Neural cell (in vitro differentiated cells): ENCODE results near the gene ZNF532. TPM values are rescaled to one million over a fixed set of nuclear protein-coding genes. Genes with fewer than 3 reads are reported as not detected.
"Not testable (repeated sequence)": the region's sequence is repeated elsewhere in the genome, so short reads cannot be mapped to it uniquely, and the experiment has no call there.

Experiments used
- H2AFZ ChIP-seq: fragments of 200-600, 300-800 bp; sonication (generic), shearing (Covaris generic); 2 replicates; pipeline ENCODE4 v1.6.0; 2014; ENCODE audit warnings: low read depth, mild to moderate bottlenecking, antibody characterized with exemption, low read length, moderate library complexity
- H3F3A ChIP-seq: fragments of 200-600 bp; shearing (Covaris generic); 2 replicates; pipeline ENCODE4 v1.6.1; 2016; ENCODE audit warnings: mild to moderate bottlenecking, moderate library complexity, mixed read lengths, antibody characterized with exemption, low read length; ENCODE audit not compliant: insufficient read depth, poor library complexity, severe bottlenecking
- H3K27ac ChIP-seq: fragments of 200-600, 300-800 bp; sonication (generic), shearing (Covaris generic); 2 replicates; pipeline ENCODE4 v1.5.1; 2014; ENCODE audit warnings: mild to moderate bottlenecking, low read length, moderate library complexity
- H3K27me3 ChIP-seq: fragments of 300-800, 200-600 bp; sonication (generic), shearing (Covaris generic); 2 replicates; pipeline ENCODE4 v1.6.0; 2014; ENCODE audit warnings: mild to moderate bottlenecking, low read depth, low read length, moderate library complexity; ENCODE audit not compliant: insufficient read depth
- H3K36me3 ChIP-seq: fragments of 300-800, 200-600 bp; sonication (generic), shearing (Covaris generic); 2 replicates; pipeline ENCODE4 v1.5.1; 2014; ENCODE audit warnings: mild to moderate bottlenecking, antibody characterized with exemption, low read length, moderate library complexity; ENCODE audit not compliant: insufficient read depth
- H3K4me2 ChIP-seq: fragments of 300-800, 200-600 bp; sonication (generic), shearing (Covaris generic); 2 replicates; pipeline ENCODE4 v1.6.0; 2014; ENCODE audit warnings: mild to moderate bottlenecking, low read length
- H3K4me3 ChIP-seq: fragments of 300-800, 200-600 bp; sonication (generic), shearing (Covaris generic); 2 replicates; pipeline ENCODE4 v1.5.1; 2014; ENCODE audit warnings: mild to moderate bottlenecking, low read length, moderate library complexity
- H3K79me2 ChIP-seq: fragments of 200-600 bp; shearing (Covaris generic); replicated peaks from 2 replicates; pipeline ENCODE4 v1.6.0; 2014; ENCODE audit warnings: mild to moderate bottlenecking, low read length, moderate library complexity; ENCODE audit not compliant: insufficient read depth
- H3K9ac ChIP-seq: fragments of 300-800, 200-600 bp; sonication (generic), shearing (Covaris generic); 2 replicates; pipeline ENCODE4 v1.6.1; 2016; ENCODE audit warnings: mild to moderate bottlenecking, low read length, mixed read lengths
- H3K9me2 ChIP-seq: fragments of 200-600 bp; shearing (Covaris generic); 2 replicates; pipeline ENCODE4 v1.6.1; 2016; ENCODE audit warnings: mild to moderate bottlenecking, low read length, mixed read lengths; ENCODE audit not compliant: insufficient read depth
- H3K9me3 ChIP-seq: fragments of 200-600, 300-800 bp; sonication (generic), shearing (Covaris generic); 2 replicates; pipeline ENCODE4 v1.6.1; 2016; ENCODE audit warnings: mild to moderate bottlenecking, mixed run types, low read length, moderate library complexity, mixed read lengths
- H4K20me1 ChIP-seq: fragments of 200-600 bp; shearing (Covaris generic); 2 replicates; pipeline ENCODE4 v1.6.1; 2016; ENCODE audit warnings: mild to moderate bottlenecking, mixed run types; ENCODE audit not compliant: insufficient read depth
- CTCF ChIP-seq: fragments of 450-650 bp; IDR thresholded peaks from 2 replicates; pipeline ENCODE4 v1.5.1; 2014; ENCODE audit warnings: antibody characterized with exemption, mild to moderate bottlenecking, moderate library complexity; ENCODE audit not compliant: poor library complexity, severe bottlenecking
- EP300 ChIP-seq: fragments of 450-650 bp; conservative IDR thresholded peaks from 2 replicates; pipeline ENCODE4 v1.6.1; 2014; ENCODE audit warnings: antibody characterized with exemption, mild to moderate bottlenecking, moderate library complexity; ENCODE audit not compliant: poor library complexity, severe bottlenecking
- EZH2 ChIP-seq: fragments of 200-600, 300-800 bp; shearing (Covaris generic), sonication (generic); IDR thresholded peaks from 2 replicates; pipeline ENCODE4 v1.6.1; 2014; ENCODE audit warnings: antibody characterized with exemption, low read length, borderline replicate concordance, mild to moderate bottlenecking; ENCODE audit not compliant: insufficient read depth, poor library complexity, severe bottlenecking
- MXI1 ChIP-seq: fragments of 450-650 bp; conservative IDR thresholded peaks from 2 replicates; pipeline ENCODE4 v1.6.1; 2014; ENCODE audit warnings: antibody characterized with exemption, mild to moderate bottlenecking; ENCODE audit not compliant: poor library complexity, severe bottlenecking
- POLR2AphosphoS5 ChIP-seq: IDR thresholded peaks from 2 replicates; pipeline ENCODE4 v1.6.1; 2012
- RAD21 ChIP-seq: fragments of 450-650 bp; conservative IDR thresholded peaks from 2 replicates; pipeline ENCODE4 v1.6.1; 2014; ENCODE audit warnings: antibody characterized with exemption, mild to moderate bottlenecking, moderate library complexity
- REST ChIP-seq: IDR thresholded peaks from 2 replicates; pipeline ENCODE4 v1.6.1; 2012; ENCODE audit warnings: borderline replicate concordance
- SMC3 ChIP-seq: fragments of 450-650 bp; conservative IDR thresholded peaks from 2 replicates; pipeline ENCODE4 v1.6.1; 2014; ENCODE audit warnings: antibody characterized with exemption, mild to moderate bottlenecking, moderate library complexity; ENCODE audit not compliant: poor library complexity
- TAF1 ChIP-seq: IDR thresholded peaks from 2 replicates; pipeline ENCODE4 v1.6.1; 2012; ENCODE audit warnings: low read depth
- polyA plus RNA-seq: library from polyadenylated mRNA; depleted of rRNA; stranded (reverse); fragments of >200 nt; gene quantifications from 2 replicates; pipeline ENCODE4 v1.2.3, GENCODE V29; 2014

The ZNF532 gene
- polyA plus RNA-seq, 1 donor from 2014 or later: 119 TPM

GRCh38 chr18:58820251-58820650, 44.4 kb upstream of the ZNF532 start:
- Histone ChIP-seq H3K79me2 (no peaks in the 10 kb centered on the region), H3F3A (no peaks in the 10 kb centered on the region), H3K4me2 (no peak overlapping the region), H2AFZ (no peak overlapping the region), H3K27me3 (no peaks in the 10 kb centered on the region), H3K9me2 (no peaks in the 10 kb centered on the region), H3K27ac (no peak overlapping the region), H3K9ac (no peak overlapping the region), H4K20me1 (no peaks in the 10 kb centered on the region), H3K36me3 (no peaks in the 10 kb centered on the region), H3K4me3 (no peak overlapping the region), H3K9me3 (no peaks in the 10 kb centered on the region)
- TF ChIP-seq EP300 (no peak), SMC3 (no peak), POLR2AphosphoS5 (no peak), TAF1 (no peak), MXI1 (no peak), EZH2 (no peak), CTCF (no peak), RAD21 (no peak), REST (no peak)

DNA sequence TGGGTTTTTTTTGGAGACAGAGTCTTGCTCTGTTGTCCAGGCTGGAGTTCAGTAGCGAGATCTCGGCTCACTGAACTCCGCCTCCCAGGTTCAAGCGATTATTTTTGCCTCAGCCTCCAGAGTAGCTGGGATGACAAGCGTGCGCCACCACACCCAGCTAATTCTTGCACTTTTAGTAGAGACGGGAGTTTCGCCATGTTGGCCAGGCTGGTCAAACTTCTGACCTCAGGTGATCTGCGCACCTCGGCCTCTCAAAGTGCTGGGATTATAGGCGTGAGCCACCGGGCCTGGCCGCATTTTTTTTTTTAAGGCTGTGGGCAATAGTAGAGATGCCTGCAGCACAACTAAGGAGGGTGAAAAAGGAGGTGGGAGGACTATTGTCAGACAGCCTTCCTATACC, 41.7 kb upstream of the ZNF532 start:
- Histone ChIP-seq H2AFZ (no peak overlapping the region), H3K4me3 (no peak overlapping the region), H3K79me2 (no peaks in the 10 kb centered on the region)

GRCh38 chr18:58823412-58823811, 41.3 kb upstream of the ZNF532 start:
- no peaks in the 10 kb centered on the region for H3K36me3 ChIP-seq

More for the DNA sequence above, 41.7 kb upstream of the ZNF532 start:
- no peaks in the 10 kb centered on the region for H3K36me3 ChIP-seq
- H3K4me2 ChIP-seq: no peak overlapping the region
- no peak overlapping the region for H3K9ac ChIP-seq
- H3K27me3 ChIP-seq: no peaks in the 10 kb centered on the region
- no peaks in the 10 kb centered on the region for H3F3A ChIP-seq
- no peaks in the 10 kb centered on the region for H4K20me1 ChIP-seq
- H3K9me3 ChIP-seq: no peaks in the 10 kb centered on the region
- no peaks in the 10 kb centered on the region for H3K9me2 ChIP-seq
- TF ChIP-seq SMC3 (no peak), EZH2 (no peak)
- H3K27ac ChIP-seq: no peak overlapping the region

GRCh38 chr18:58826926-58827325, 37.8 kb upstream of the ZNF532 start:
- not testable (repeated sequence) for H3K9me3 ChIP-seq, H3K4me3 ChIP-seq, H4K20me1 ChIP-seq

More at GRCh38 chr18:58823412-58823811, 41.3 kb upstream of the ZNF532 start:
- Histone ChIP-seq H3K9ac (no peak overlapping the region), H2AFZ (no peak overlapping the region), H3K27me3 (no peaks in the 10 kb centered on the region), H3K4me3 (no peak overlapping the region), H3K79me2 (no peaks in the 10 kb centered on the region), H3K27ac (no peak overlapping the region), H3K4me2 (no peak overlapping the region), H3K9me2 (no peaks in the 10 kb centered on the region), H4K20me1 (no peaks in the 10 kb centered on the region), H3F3A (no peaks in the 10 kb centered on the region), H3K9me3 (no peaks in the 10 kb centered on the region)
- no peak for TF ChIP-seq SMC3

More at GRCh38 chr18:58826926-58827325, 37.8 kb upstream of the ZNF532 start:
- H3K27ac ChIP-seq, H3K4me2 ChIP-seq, H3K36me3 ChIP-seq, H3F3A ChIP-seq, H3K9ac ChIP-seq, H3K9me2 ChIP-seq, H3K27me3 ChIP-seq, H2AFZ ChIP-seq, H3K79me2 ChIP-seq: not testable (repeated sequence)
